GM12878 (cell line): Measurements from ENCODE around the gene SMPD4.
"Not testable (repeated sequence)": the region's sequence is repeated elsewhere in the genome, so short reads cannot be mapped to it uniquely, and the experiment has no call there.

ENCODE experiments used
- CBFB ChIP-seq: IDR thresholded peaks from 2 replicates; pipeline ENCODE4 v1.6.1; 2016; ENCODE audit warnings: antibody characterized with exemption, low read depth
- CTCF ChIP-seq, 3 experiments: IDR thresholded peaks in 2 of 3; conservative IDR thresholded peaks in 1 of 3; 2 replicates each; pipeline ENCODE4 v1.5.1; 2011; ENCODE audit warnings: low read depth in 3 of 3, low read length in 3 of 3, mild to moderate bottlenecking in 3 of 3, control low read depth in 2 of 3, moderate library complexity in 2 of 3, inconsistent platforms in 1 of 3, mixed read lengths in 1 of 3; ENCODE audit not compliant: control insufficient read depth in 2 of 3, insufficient read depth in 1 of 3; ENCODE audit errors: extremely low read depth in 1 of 3
- KAT2A ChIP-seq: conservative IDR thresholded peaks from 2 replicates; pipeline ENCODE4 v1.6.1; 2011; ENCODE audit warnings: low read depth, low read length; ENCODE audit not compliant: control insufficient read depth

- TF ChIP-seq KAT2A; CTCF (IDR thresholded peaks at IDR 0.05 in 2 of 3, conservative IDR thresholded peaks at IDR 0.05 in 1 of 3; ENCODE audit: control insufficient read depth in 2 of 3, extremely low read depth in 1 of 3, insufficient read depth in 1 of 3, low read depth in 3 of 3, low read length in 3 of 3); CBFB: not testable (repeated sequence)
Measured at GRCh38 chr2:130191319-130191718, 9.9 kb upstream of the SMPD4 start.
